GM23248 (cell line): ENCODE measurements around the gene SIAH2. TPM values are rescaled to one million over a fixed set of nuclear protein-coding genes. Genes with fewer than 3 reads are reported as not detected.

Experiments
- DNase-seq: peaks from one replicate; pipeline ENCODE4 v3.0.0-alpha.2; 2015
- H2AFZ ChIP-seq: fragments of 200-600 bp; sonication (generic); 2 replicates; pipeline ENCODE4 v1.6.1; 2016; ENCODE audit warnings: antibody characterized with exemption
- H3F3A ChIP-seq: fragments of 200-600 bp; sonication (generic); 2 replicates; pipeline ENCODE4 v1.6.1; 2016; ENCODE audit warnings: mild to moderate bottlenecking, antibody characterized with exemption, mixed run types; ENCODE audit not compliant: insufficient read depth
- H3K27ac ChIP-seq: fragments of 200-600 bp; sonication (generic); 2 replicates; pipeline ENCODE4 v1.5.1; 2016; ENCODE audit warnings: mild to moderate bottlenecking
- H3K27me3 ChIP-seq: fragments of 200-600 bp; sonication (generic); replicated peaks from 2 replicates; pipeline ENCODE4 v1.6.1; 2016; ENCODE audit warnings: mild to moderate bottlenecking; ENCODE audit not compliant: insufficient read depth
- H3K36me3 ChIP-seq: fragments of 200-600 bp; sonication (generic); 2 replicates; pipeline ENCODE4 v1.6.1; 2016; ENCODE audit warnings: low read depth, mild to moderate bottlenecking
- H3K4me1 ChIP-seq: fragments of 200-600 bp; sonication (generic); 2 replicates; pipeline ENCODE4 v1.6.1; 2016; ENCODE audit warnings: mild to moderate bottlenecking; ENCODE audit not compliant: insufficient read depth
- H3K4me2 ChIP-seq: fragments of 200-600 bp; sonication (generic); one replicate; pipeline ENCODE4 v1.6.1; 2016; ENCODE audit warnings: mild to moderate bottlenecking; ENCODE audit not compliant: unreplicated experiment
- H3K4me3 ChIP-seq: fragments of 200-600 bp; sonication (generic); 2 replicates; pipeline ENCODE4 v1.5.1; 2016; ENCODE audit warnings: mild to moderate bottlenecking
- H3K79me2 ChIP-seq: fragments of 200-600 bp; sonication (generic); 2 replicates; pipeline ENCODE4 v1.6.1; 2016; ENCODE audit warnings: mild to moderate bottlenecking; ENCODE audit not compliant: insufficient read depth
- H3K9ac ChIP-seq: fragments of 200-600 bp; sonication (generic); 2 replicates; pipeline ENCODE4 v1.6.1; 2016; ENCODE audit warnings: mild to moderate bottlenecking
- H3K9me2 ChIP-seq: fragments of 200-600 bp; sonication (generic); 2 replicates; pipeline ENCODE4 v1.6.1; 2016; ENCODE audit warnings: mixed run types, mild to moderate bottlenecking, moderate library complexity; ENCODE audit not compliant: insufficient read depth
- H3K9me3 ChIP-seq: fragments of 200-600 bp; sonication (generic); one replicate; pipeline ENCODE4 v1.6.1; 2017; ENCODE audit warnings: low read depth
- H4K20me1 ChIP-seq: fragments of 200-600 bp; sonication (generic); 2 replicates; pipeline ENCODE4 v1.6.0; 2016; ENCODE audit not compliant: insufficient read depth
- EZH2 ChIP-seq: fragments of 200-600 bp; sonication (generic); IDR thresholded peaks from 2 replicates; pipeline ENCODE4 v1.6.1; 2018; ENCODE audit warnings: antibody characterized with exemption, mild to moderate bottlenecking; ENCODE audit not compliant: insufficient read depth, poor library complexity, severe bottlenecking
- EZH2phosphoT487 ChIP-seq: fragments of 200-600 bp; sonication (generic); IDR thresholded peaks from 2 replicates; pipeline ENCODE4 v1.6.1; 2018; ENCODE audit warnings: antibody characterized with exemption, moderate library complexity, mild to moderate bottlenecking, low read depth; ENCODE audit not compliant: insufficient read depth
- WGBS, 2 experiments: methylation state at CpG; one replicate each; pipeline ENCODE4 v1.1.6; 2015 to 2017; ENCODE audit warnings: low lambda C conversion rate in 2 of 2, low coverage in 1 of 2; ENCODE audit errors: missing lambda C conversion rate in 2 of 2; 5-methylcytosine and 5-hydroxymethylcytosine counted together
- in situ Hi-C: fragments of 300-500 bp; cut with MboI; formaldehyde crosslinking; loops from 2 replicates; pipeline ENCODE4 v1.15.0; 2020
- polyA plus RNA-seq: library from polyadenylated mRNA; unstranded; fragments of >200 nt; fragmentation: Nextera tagmentation; extraction: Ambion mirVana; gene quantifications from 2 replicates; pipeline ENCODE4 v1.2.1, GENCODE V29; 2016
- total RNA-seq: library from RNA; depleted of rRNA; stranded (reverse); fragments of >200 nt; shearing (Covaris generic); gene quantifications from 2 replicates; pipeline ENCODE4 v1.2.3, GENCODE V29; 2014

Gene SIAH2
- total and polyA plus RNA-seq, 2 experiments from 2014 or later: 27.2 to 84.7 TPM

- no peak for TF ChIP-seq EZH2phosphoT487
- TF ChIP-seq EZH2: no peak
- H3K27me3 ChIP-seq: no peaks in the 10 kb centered on the region
- no peak overlapping the region for H3K4me3 ChIP-seq
- no peak overlapping the region for H3K27ac ChIP-seq
- peaks cover 100% of the 10 kb centered on the region for H3K79me2 ChIP-seq
- in situ Hi-C loops: no loop called here
- H4K20me1 ChIP-seq: peaks cover 28% of the 10 kb centered on the region; the same call in 1 of the 2 replicates
- H3K9me2 ChIP-seq: no peaks in the 10 kb centered on the region
- no peak for DNase-seq
- H3F3A ChIP-seq: peaks cover 22% of the 10 kb centered on the region
- H3K9me3 ChIP-seq: no peaks in the 10 kb centered on the region
- H3K4me2 ChIP-seq: no peak overlapping the region
- no peak overlapping the region for H3K9ac ChIP-seq
- H2AFZ ChIP-seq: no peak overlapping the region
- no peaks in the 10 kb centered on the region; the same call in 1 of the 2 replicates for H3K36me3 ChIP-seq
- 62 to 63% methylated on average over 2 of the region's 2 CpGs for whole genome bisulfite sequencing, 2 experiments
- H3K4me1 ChIP-seq: peaks cover 34% of the 10 kb centered on the region
These were observed 11.1 kb downstream of the SIAH2 start for GRCh38 chr3:150751781-150752263.

- WGBS, 2 experiments: 73 to 74% methylated on average over 6 of the region's 6 CpGs
- H3K79me2 ChIP-seq: peaks cover 100% of the 10 kb centered on the region
- H3K36me3 ChIP-seq: no peaks in the 10 kb centered on the region; the same call in 1 of the 2 replicates
- H3K4me3 ChIP-seq: no peak overlapping the region
- H3K4me2 ChIP-seq: no peak overlapping the region
- peaks cover 32% of the 10 kb centered on the region; the same call in 1 of the 2 replicates for H4K20me1 ChIP-seq
- no peaks in the 10 kb centered on the region for H3K9me3 ChIP-seq
- peak overlapping the region; percentile 30; the same call in 1 of the 2 replicates for H3K27ac ChIP-seq
- H3K4me1 ChIP-seq: peaks cover 27% of the 10 kb centered on the region
- no peaks in the 10 kb centered on the region for H3K27me3 ChIP-seq
- no peaks in the 10 kb centered on the region for H3K9me2 ChIP-seq
- TF ChIP-seq EZH2 (no peak), EZH2phosphoT487 (no peak)
- in situ Hi-C loops: no loop called here
- DNase-seq: no peak
- H2AFZ ChIP-seq: no peak overlapping the region
- peaks cover 16% of the 10 kb centered on the region for H3F3A ChIP-seq
- peak overlapping the region; percentile 16; the same call in 1 of the 2 replicates for H3K9ac ChIP-seq
These were observed 13.7 kb downstream of the SIAH2 start for GRCh38 chr3:150749255-150749654.

- peaks cover 38% of the 10 kb centered on the region for H4K20me1 ChIP-seq
- H3K4me2 ChIP-seq: peak overlapping the region; percentile 17
These were observed 14.3 kb downstream of the SIAH2 start for GRCh38 chr3:150748684-150749047.

DNA sequence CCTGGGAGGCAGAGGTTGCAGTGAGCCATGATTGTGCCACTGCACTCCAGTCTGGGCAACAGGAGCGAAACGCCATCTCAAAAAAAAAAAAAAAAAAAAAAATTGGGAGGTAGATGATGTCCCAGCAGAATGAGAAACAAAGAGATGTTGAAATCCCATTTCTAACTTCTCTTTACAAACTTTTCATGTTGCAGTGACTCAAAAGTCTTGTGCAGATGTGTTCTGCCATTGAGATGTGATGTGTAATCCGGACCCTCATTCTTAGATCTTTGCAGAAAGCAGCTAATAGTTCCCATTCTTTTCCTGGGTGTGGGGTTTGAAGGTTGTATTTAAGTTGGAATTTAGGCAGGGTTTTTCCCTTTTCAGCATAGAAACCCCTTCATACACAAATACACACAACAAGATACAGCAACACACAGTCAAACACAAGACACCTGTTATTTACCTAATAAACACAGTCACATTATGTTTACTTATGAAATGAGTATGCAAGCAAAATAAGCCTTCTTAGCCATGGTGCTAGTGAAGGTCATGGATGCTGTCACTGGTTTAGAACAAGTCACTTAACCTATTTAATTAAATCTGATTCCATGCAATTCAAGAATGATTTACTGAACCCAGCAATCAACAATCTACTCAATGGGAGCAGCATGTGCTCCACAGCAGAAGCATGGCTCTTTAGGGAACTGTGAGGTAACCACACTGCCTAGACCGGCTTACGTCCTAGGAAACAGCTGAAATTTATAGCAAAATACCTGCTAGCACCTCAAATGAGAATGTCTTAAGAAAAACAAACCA lies 14.9 kb downstream of the SIAH2 start:
- peak; percentile 44 for DNase-seq
- 92 to 97% methylated on average over 5 of the region's 5 CpGs for WGBS, 2 experiments

More at GRCh38 chr3:150748684-150749047, 14.3 kb downstream of the SIAH2 start:
- Histone ChIP-seq H3K9ac (peak overlapping the region; percentile 16; the same call in 1 of the 2 replicates), H3K79me2 (peaks cover 100% of the 10 kb centered on the region), H3K4me1 (peaks cover 33% of the 10 kb centered on the region), H3K9me2 (no peaks in the 10 kb centered on the region), H3F3A (peaks cover 19% of the 10 kb centered on the region), H3K9me3 (no peaks in the 10 kb centered on the region), H3K36me3 (no peaks in the 10 kb centered on the region; the same call in 1 of the 2 replicates), H3K27ac (peak overlapping the region; percentile 30; the same call in 1 of the 2 replicates), H3K27me3 (no peaks in the 10 kb centered on the region), H2AFZ (no peak overlapping the region), H3K4me3 (no peak overlapping the region)
- 98 to 100% methylated on average over 1 of the region's 1 CpG for WGBS, 2 experiments
- in situ Hi-C loops: no loop called here
- peak; percentile 53 for DNase-seq
- no peak for TF ChIP-seq EZH2phosphoT487

More for the DNA sequence above, 14.9 kb downstream of the SIAH2 start:
- Histone ChIP-seq H3K9me3 (no peaks in the 10 kb centered on the region), H3K9me2 (no peaks in the 10 kb centered on the region), H3K79me2 (peaks cover 100% of the 10 kb centered on the region), H2AFZ (no peak overlapping the region), H3K27ac (peak overlapping the region; percentile 30; the same call in 1 of the 2 replicates), H4K20me1 (peaks cover 44% of the 10 kb centered on the region), H3F3A (peaks cover 23% of the 10 kb centered on the region), H3K4me3 (no peak overlapping the region), H3K9ac (no peak overlapping the region), H3K4me2 (peak overlapping the region; percentile 17), H3K36me3 (no peaks in the 10 kb centered on the region; the same call in 1 of the 2 replicates), H3K4me1 (peaks cover 39% of the 10 kb centered on the region), H3K27me3 (no peaks in the 10 kb centered on the region)
- in situ Hi-C loops: no loop called here
- TF ChIP-seq EZH2phosphoT487: no peak
- TF ChIP-seq EZH2: no peak
